ENCODE measurements around the gene SNX5. TPM values are rescaled to one million over a fixed set of nuclear protein-coding genes. Genes with fewer than 3 reads are reported as not detected.

SNX5 gene
- total and polyA plus RNA-seq, 3 donors from 2014 or later: 72.3 to 116 (median 110) TPM

- Histone ChIP-seq H3K27ac (peak overlapping the region in 1 of 2 donors; percentile 48), H3K36me3 (ENCODE audit: low read depth, missing control alignments) (no peaks in the 10 kb centered on the region), H3K9me3 (no peaks in the 10 kb centered on the region), H3K27me3 (no peaks in the 10 kb centered on the region), H3K4me1 (peaks cover 24% of the 10 kb centered on the region), H3K4me3 (no peak overlapping the region)
- DNase-seq: no peak
- TF ChIP-seq CTCF (IDR thresholded peaks at IDR 0.05) (no peak), POLR2A (IDR thresholded peaks at IDR 0.05) (no peak)
- 60 to 72% methylated on average over 8 of the region's 8 CpGs for WGBS, 2 donors
- intact Hi-C loops (cut with DNase I; ENCODE audit: low total_unique reads): no loop called here
These were observed 32.3 kb downstream of the SNX5 start for GRCh38 chr20:17936286-17936760.

- Histone ChIP-seq H3K4me3 (no peak overlapping the region), H3K27me3 (no peaks in the 10 kb centered on the region), H3K4me1 (peaks cover 24% of the 10 kb centered on the region), H3K9me3 (no peaks in the 10 kb centered on the region), H3K36me3 (ENCODE audit: low read depth, missing control alignments) (no peaks in the 10 kb centered on the region), H3K27ac (no peak overlapping the region)
- no peak for DNase-seq
- 81 to 94% methylated on average over 9 of the region's 9 CpGs for WGBS, 2 donors
- TF ChIP-seq POLR2A (IDR thresholded peaks at IDR 0.05): no peak
- no peak for TF ChIP-seq CTCF (IDR thresholded peaks at IDR 0.05)
- intact Hi-C loops (cut with DNase I; ENCODE audit: low total_unique reads): no loop called here
These were observed 32.8 kb downstream of the SNX5 start for GRCh38 chr20:17935761-17936160.

- intact Hi-C loops (cut with DNase I; ENCODE audit: low total_unique reads): no loop called here
- DNase-seq: no peak
- Histone ChIP-seq H3K9me3 (no peaks in the 10 kb centered on the region), H3K27me3 (no peaks in the 10 kb centered on the region), H3K27ac (no peak overlapping the region), H3K4me3 (no peak overlapping the region), H3K4me1 (peaks cover 24% of the 10 kb centered on the region), H3K36me3 (ENCODE audit: low read depth, missing control alignments) (no peaks in the 10 kb centered on the region)
- TF ChIP-seq CTCF (IDR thresholded peaks at IDR 0.05) (no peak), POLR2A (IDR thresholded peaks at IDR 0.05) (no peak)
- 89 to 95% methylated on average over 3 of the region's 3 CpGs for WGBS, 2 donors
These were observed 33.4 kb downstream of the SNX5 start for GRCh38 chr20:17935186-17935585.

- H3K27me3 ChIP-seq: no peaks in the 10 kb centered on the region
- TF ChIP-seq POLR2A (IDR thresholded peaks at IDR 0.05): no peak
- no peak for TF ChIP-seq CTCF (IDR thresholded peaks at IDR 0.05)
- H3K27ac ChIP-seq: no peak overlapping the region
- DNase-seq: no peak
- no peak overlapping the region for H3K4me3 ChIP-seq
- H3K9me3 ChIP-seq: no peaks in the 10 kb centered on the region
- 83 to 86% methylated on average over 15 to 16 of the region's 16 CpGs for WGBS, 2 donors
- H3K4me1 ChIP-seq: peaks cover 23% of the 10 kb centered on the region
- intact Hi-C loops (cut with DNase I; ENCODE audit: low total_unique reads): no loop called here
- no peaks in the 10 kb centered on the region for H3K36me3 ChIP-seq (ENCODE audit: low read depth, missing control alignments)
These were observed 34.3 kb downstream of the SNX5 start for GRCh38 chr20:17934141-17934862.

GRCh38 chr20:17933711-17934110, 34.9 kb downstream of the SNX5 start:
- WGBS, 2 donors: 74 to 86% methylated on average over 4 to 5 of the region's 5 CpGs

More at GRCh38 chr20:17933711-17934110, 34.9 kb downstream of the SNX5 start:
- intact Hi-C loops (cut with DNase I; ENCODE audit: low total_unique reads): no loop called here
- Histone ChIP-seq H3K4me1 (peaks cover 17% of the 10 kb centered on the region), H3K9me3 (no peaks in the 10 kb centered on the region), H3K27ac (no peak overlapping the region), H3K27me3 (no peaks in the 10 kb centered on the region), H3K36me3 (ENCODE audit: low read depth, missing control alignments) (no peaks in the 10 kb centered on the region), H3K4me3 (no peak overlapping the region)
- no peak for DNase-seq
- no peak for TF ChIP-seq POLR2A (IDR thresholded peaks at IDR 0.05)
- no peak for TF ChIP-seq CTCF (IDR thresholded peaks at IDR 0.05)
